ENCODE data around the gene ARHGAP22. TPM values are rescaled to one million over a fixed set of nuclear protein-coding genes. Genes with fewer than 3 reads are reported as not detected.

Gene ARHGAP22
- total RNA-seq, 1 experiment from 2014 or later, result 1.8 TPM

DNA sequence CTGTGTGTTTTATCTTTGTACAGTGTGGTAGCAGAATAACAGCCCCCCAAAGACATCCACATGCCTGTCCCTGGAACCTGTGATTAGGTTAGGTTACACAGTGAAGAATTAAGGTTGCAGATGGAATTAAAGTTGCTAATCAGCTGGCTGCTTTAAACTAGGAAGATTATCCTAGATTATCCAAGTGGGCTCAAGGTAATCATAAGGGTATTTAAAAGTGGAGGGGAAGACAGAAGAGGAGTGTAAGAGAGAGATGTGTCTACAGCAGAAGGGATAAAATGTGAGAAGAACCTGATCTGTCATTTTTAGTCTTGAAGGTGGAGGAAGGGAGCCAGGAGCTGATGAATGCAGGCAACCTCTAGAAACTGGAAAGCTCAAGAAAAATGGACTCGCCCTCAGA is 117.6 kb downstream of the ARHGAP22 start:
- Histone ChIP-seq H3K9me3 (ENCODE audit: control insufficient read depth, insufficient read depth, low read depth, low read length) (no peaks in the 10 kb centered on the region), H3K4me3 (ENCODE audit: low read depth in 2 of 2, low read length in 2 of 2) (no peak overlapping the region), H3K27me3 (ENCODE audit: control insufficient read depth, insufficient read depth, low read length) (peaks cover 14% of the 10 kb centered on the region; the same call in 1 of the 2 replicates), H3K36me3 (ENCODE audit: control insufficient read depth, insufficient read depth, low read length) (no peaks in the 10 kb centered on the region), H3K4me1 (ENCODE audit: control insufficient read depth, insufficient read depth, low read length) (no peaks in the 10 kb centered on the region), H3K27ac (ENCODE audit: low read length) (no peak overlapping the region)
- ATAC-seq (no peak), DNase-seq (ENCODE audit: low read depth, low spot score) (no peak)
- BruUV-seq (replicated peaks), result no TSS peak
- in situ Hi-C loops (cut with HindIII; ENCODE audit: low pct_unique_long_range_greater_than_20kb, low sequenced_read_pairs), result no loop called here
- POLR2A ChIA-PET, result no interaction called here
- TF ChIP-seq, protein P1, sequence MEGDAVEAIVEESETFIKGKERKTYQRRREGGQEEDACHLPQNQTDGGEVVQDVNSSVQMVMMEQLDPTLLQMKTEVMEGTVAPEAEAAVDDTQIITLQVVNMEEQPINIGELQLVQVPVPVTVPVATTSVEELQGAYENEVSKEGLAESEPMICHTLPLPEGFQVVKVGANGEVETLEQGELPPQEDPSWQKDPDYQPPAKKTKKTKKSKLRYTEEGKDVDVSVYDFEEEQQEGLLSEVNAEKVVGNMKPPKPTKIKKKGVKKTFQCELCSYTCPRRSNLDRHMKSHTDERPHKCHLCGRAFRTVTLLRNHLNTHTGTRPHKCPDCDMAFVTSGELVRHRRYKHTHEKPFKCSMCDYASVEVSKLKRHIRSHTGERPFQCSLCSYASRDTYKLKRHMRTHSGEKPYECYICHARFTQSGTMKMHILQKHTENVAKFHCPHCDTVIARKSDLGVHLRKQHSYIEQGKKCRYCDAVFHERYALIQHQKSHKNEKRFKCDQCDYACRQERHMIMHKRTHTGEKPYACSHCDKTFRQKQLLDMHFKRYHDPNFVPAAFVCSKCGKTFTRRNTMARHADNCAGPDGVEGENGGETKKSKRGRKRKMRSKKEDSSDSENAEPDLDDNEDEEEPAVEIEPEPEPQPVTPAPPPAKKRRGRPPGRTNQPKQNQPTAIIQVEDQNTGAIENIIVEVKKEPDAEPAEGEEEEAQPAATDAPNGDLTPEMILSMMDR (IDR thresholded peaks at IDR 0.05), result no peak
- TF ChIP-seq POLR2AphosphoS5 (IDR thresholded peaks at IDR 0.05; ENCODE audit: low read depth, low read length), result no peak
- intact Hi-C loops (cut with micrococcal nuclease; ENCODE audit: unreplicated experiment), result no loop called here
- CTCF ChIA-PET, result no interaction called here

DNA sequence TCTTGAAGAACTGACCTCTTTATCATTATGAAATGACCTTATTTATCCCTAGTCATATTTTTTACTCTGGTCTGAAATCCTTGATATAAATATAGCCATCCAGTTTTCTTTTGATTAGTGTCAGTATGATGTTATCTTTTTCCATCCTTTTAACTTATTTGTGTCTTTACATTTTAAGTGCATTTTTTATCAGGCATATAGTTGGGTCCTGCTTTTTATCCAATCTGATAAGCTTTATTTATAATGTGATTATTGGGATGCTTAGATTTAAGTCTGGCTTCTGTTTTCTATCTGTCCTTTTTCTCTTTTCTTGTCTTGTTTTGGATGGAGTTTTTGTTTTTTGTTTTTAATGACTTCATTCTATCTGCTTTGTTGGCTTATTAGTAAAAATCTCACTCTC is 119.2 kb downstream of the ARHGAP22 start:
- ATAC-seq (no peak), DNase-seq (ENCODE audit: low read depth, low spot score) (no peak)
- ChIA-PET CTCF (no interaction called here), POLR2A (no interaction called here)
- Histone ChIP-seq H3K4me3 (ENCODE audit: low read depth in 2 of 2, low read length in 2 of 2) (no peak overlapping the region), H3K9me3 (ENCODE audit: control insufficient read depth, insufficient read depth, low read depth, low read length) (no peaks in the 10 kb centered on the region), H3K27me3 (ENCODE audit: control insufficient read depth, insufficient read depth, low read length) (peaks cover 14% of the 10 kb centered on the region; the same call in 1 of the 2 replicates), H3K27ac (ENCODE audit: low read length) (no peak overlapping the region), H3K4me1 (ENCODE audit: control insufficient read depth, insufficient read depth, low read length) (no peaks in the 10 kb centered on the region), H3K36me3 (ENCODE audit: control insufficient read depth, insufficient read depth, low read length) (no peaks in the 10 kb centered on the region)
- intact Hi-C loops (cut with micrococcal nuclease; ENCODE audit: unreplicated experiment), result no loop called here
- in situ Hi-C loops (cut with HindIII; ENCODE audit: low pct_unique_long_range_greater_than_20kb, low sequenced_read_pairs), result no loop called here
- no TSS peak for BruUV-seq (replicated peaks)
- TF ChIP-seq POLR2AphosphoS5 (IDR thresholded peaks at IDR 0.05; ENCODE audit: low read depth, low read length) (no peak), SIN3A (IDR thresholded peaks at IDR 0.05; ENCODE audit: borderline replicate concordance, insufficient read depth, low read depth, low read length) (no peak), TCF7L2 (IDR thresholded peaks at IDR 0.05; ENCODE audit: low read depth, low read length) (no peak)
- TF ChIP-seq, protein P2, sequence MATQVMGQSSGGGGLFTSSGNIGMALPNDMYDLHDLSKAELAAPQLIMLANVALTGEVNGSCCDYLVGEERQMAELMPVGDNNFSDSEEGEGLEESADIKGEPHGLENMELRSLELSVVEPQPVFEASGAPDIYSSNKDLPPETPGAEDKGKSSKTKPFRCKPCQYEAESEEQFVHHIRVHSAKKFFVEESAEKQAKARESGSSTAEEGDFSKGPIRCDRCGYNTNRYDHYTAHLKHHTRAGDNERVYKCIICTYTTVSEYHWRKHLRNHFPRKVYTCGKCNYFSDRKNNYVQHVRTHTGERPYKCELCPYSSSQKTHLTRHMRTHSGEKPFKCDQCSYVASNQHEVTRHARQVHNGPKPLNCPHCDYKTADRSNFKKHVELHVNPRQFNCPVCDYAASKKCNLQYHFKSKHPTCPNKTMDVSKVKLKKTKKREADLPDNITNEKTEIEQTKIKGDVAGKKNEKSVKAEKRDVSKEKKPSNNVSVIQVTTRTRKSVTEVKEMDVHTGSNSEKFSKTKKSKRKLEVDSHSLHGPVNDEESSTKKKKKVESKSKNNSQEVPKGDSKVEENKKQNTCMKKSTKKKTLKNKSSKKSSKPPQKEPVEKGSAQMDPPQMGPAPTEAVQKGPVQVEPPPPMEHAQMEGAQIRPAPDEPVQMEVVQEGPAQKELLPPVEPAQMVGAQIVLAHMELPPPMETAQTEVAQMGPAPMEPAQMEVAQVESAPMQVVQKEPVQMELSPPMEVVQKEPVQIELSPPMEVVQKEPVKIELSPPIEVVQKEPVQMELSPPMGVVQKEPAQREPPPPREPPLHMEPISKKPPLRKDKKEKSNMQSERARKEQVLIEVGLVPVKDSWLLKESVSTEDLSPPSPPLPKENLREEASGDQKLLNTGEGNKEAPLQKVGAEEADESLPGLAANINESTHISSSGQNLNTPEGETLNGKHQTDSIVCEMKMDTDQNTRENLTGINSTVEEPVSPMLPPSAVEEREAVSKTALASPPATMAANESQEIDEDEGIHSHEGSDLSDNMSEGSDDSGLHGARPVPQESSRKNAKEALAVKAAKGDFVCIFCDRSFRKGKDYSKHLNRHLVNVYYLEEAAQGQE (IDR thresholded peaks at IDR 0.05; ENCODE audit: insufficient read depth in 1 of 2, low read depth in 2 of 2, low read length in 1 of 2), result no peak
- TF ChIP-seq, protein P1 (IDR thresholded peaks at IDR 0.05), result no peak
